ENCODE data around the gene TCEANC.
"Not testable (repeated sequence)": the region's sequence is repeated elsewhere in the genome, so short reads cannot be mapped to it uniquely, and the experiment has no call there.

The TCEANC gene

GRCh38 chrX:13652850-13653693 is at the start of gene TCEANC:
TCEANC (plus strand) TSS chrX:13653141; CDS start chrX:13662509, 9,368 bp downstream.
- DNase-seq, result peak; percentile 85

- no peak for DNase-seq
These were observed 47.3 kb upstream of the TCEANC start for GRCh38 chrX:13605611-13606010.

- DNase-seq, result no peak
These were observed 45.5 kb upstream of the TCEANC start for GRCh38 chrX:13607331-13607995.

- DNase-seq, result no peak
These were observed 45.0 kb upstream of the TCEANC start for GRCh38 chrX:13607996-13608365.

GRCh38 chrX:13614154-13614553 is 38.8 kb upstream of the TCEANC start:
- no peak for DNase-seq

GRCh38 chrX:13620207-13620606 is 32.7 kb upstream of the TCEANC start:
- no peak for DNase-seq

- DNase-seq, result no peak
These were observed 30.5 kb upstream of the TCEANC start for GRCh38 chrX:13622401-13622964.

- DNase-seq, result no peak
These were observed 25.6 kb upstream of the TCEANC start for GRCh38 chrX:13627306-13627705.

- not testable (repeated sequence) for DNase-seq
These were observed 15.7 kb upstream of the TCEANC start for GRCh38 chrX:13637224-13637623.

- no peak for DNase-seq
These were observed 14.9 kb upstream of the TCEANC start for GRCh38 chrX:13638021-13638420.

GRCh38 chrX:13638826-13639225 is 14.1 kb upstream of the TCEANC start:
- no peak for DNase-seq

GRCh38 chrX:13641684-13642083 is 11.3 kb upstream of the TCEANC start:
- DNase-seq, result not testable (repeated sequence)

- no peak for DNase-seq
These were observed 7.3 kb upstream of the TCEANC start for GRCh38 chrX:13645464-13646153.

GRCh38 chrX:13646154-13646549 is 6.8 kb upstream of the TCEANC start:
- peak; percentile 28 for DNase-seq

GRCh38 chrX:13647709-13648212 is 5.2 kb upstream of the TCEANC start:
- DNase-seq, result no peak

GRCh38 chrX:13648336-13648735 is 4.6 kb upstream of the TCEANC start:
- not testable (repeated sequence) for DNase-seq

GRCh38 chrX:13649838-13650237 is 3.1 kb upstream of the TCEANC start:
- no peak for DNase-seq

GRCh38 chrX:13650318-13650717 is 2.6 kb upstream of the TCEANC start:
- DNase-seq, result no peak

- no peak for DNase-seq
These were observed 1.8 kb upstream of the TCEANC start for GRCh38 chrX:13651150-13651549.

GRCh38 chrX:13652287-13652793 is 601 bp upstream of the TCEANC start:
- no peak for DNase-seq

GRCh38 chrX:13654116-13654515 is 1.2 kb downstream of the TCEANC start:
- DNase-seq, result no peak

- DNase-seq, result no peak
These were observed 2.7 kb downstream of the TCEANC start for GRCh38 chrX:13655674-13656073.

- no peak for DNase-seq
These were observed 5.7 kb downstream of the TCEANC start for GRCh38 chrX:13658602-13659001.
